Glomerular endothelial cell (primary cell): ENCODE measurements around the gene SERPINB6. TPM values are rescaled to one million over a fixed set of nuclear protein-coding genes. Genes with fewer than 3 reads are reported as not detected.
"Not testable (repeated sequence)": the region's sequence is repeated elsewhere in the genome, so short reads cannot be mapped to it uniquely, and the experiment has no call there.

ENCODE experiments used
- DNase-seq: peaks from one replicate; pipeline ENCODE4 v3.0.0-alpha.2; 2011; ENCODE audit warnings: low read depth, low spot score; ENCODE audit errors: extremely low read depth
- total RNA-seq: library from RNA; depleted of rRNA; stranded (reverse); fragments of >200 nt; gene quantifications from 2 replicates; pipeline ENCODE4 v1.2.3, GENCODE V29; 2015

Gene SERPINB6
- total RNA-seq, 1 donor from 2014 or later, result 202 TPM

- no peak for DNase-seq
Measured at GRCh38 chr6:2959909-2960719, 11.3 kb downstream of the SERPINB6 start.

GRCh38 chr6:2958776-2959175 is 12.6 kb downstream of the SERPINB6 start:
- no peak for DNase-seq

GRCh38 chr6:2958331-2958711 is 13.0 kb downstream of the SERPINB6 start:
- no peak for DNase-seq

GRCh38 chr6:2957696-2958330 is 13.6 kb downstream of the SERPINB6 start:
- no peak for DNase-seq

GRCh38 chr6:2956930-2957685 is 14.3 kb downstream of the SERPINB6 start:
- DNase-seq, result no peak

GRCh38 chr6:2953098-2953497 is 18.3 kb downstream of the SERPINB6 start:
- no peak for DNase-seq

GRCh38 chr6:2952557-2953095 is 18.7 kb downstream of the SERPINB6 start:
- no peak for DNase-seq

- no peak for DNase-seq
Measured at GRCh38 chr6:2951728-2952127, 19.6 kb downstream of the SERPINB6 start.

- DNase-seq, result no peak
Measured at GRCh38 chr6:2950713-2951112, 20.7 kb downstream of the SERPINB6 start.

GRCh38 chr6:2949536-2950083 is 21.8 kb downstream of the SERPINB6 start:
- DNase-seq, result no peak

GRCh38 chr6:2949121-2949520 is 22.2 kb downstream of the SERPINB6 start:
- DNase-seq, result no peak

GRCh38 chr6:2948228-2949025 is 22.9 kb downstream of the SERPINB6 start:
- DNase-seq, result no peak

GRCh38 chr6:2947445-2947844 is 23.9 kb downstream of the SERPINB6 start:
- DNase-seq, result no peak

GRCh38 chr6:2945153-2945452 is 26.3 kb downstream of the SERPINB6 start:
- no peak for DNase-seq

GRCh38 chr6:2944405-2945152 is 26.8 kb downstream of the SERPINB6 start:
- no peak for DNase-seq

- DNase-seq, result no peak
Measured at GRCh38 chr6:2943564-2943955, 27.8 kb downstream of the SERPINB6 start.

- DNase-seq, result no peak
Measured at GRCh38 chr6:2942914-2943563, 28.3 kb downstream of the SERPINB6 start.

GRCh38 chr6:2942116-2942515 is 29.3 kb downstream of the SERPINB6 start:
- not testable (repeated sequence) for DNase-seq

- DNase-seq, result no peak
Measured at GRCh38 chr6:2940851-2941250, 30.5 kb downstream of the SERPINB6 start.
